IPS-11a (cell line): ENCODE measurements around the gene PRELP.

Experiments
- H3K4me3 ChIP-seq: one replicate; pipeline ENCODE4 v1.5.1; 2013; ENCODE audit warnings: low read depth, low read length, control low read depth

PRELP gene

GRCh38 chr1:203521812-203522211 is 46.2 kb downstream of the PRELP start:
- no peak overlapping the region for H3K4me3 ChIP-seq

DNA sequence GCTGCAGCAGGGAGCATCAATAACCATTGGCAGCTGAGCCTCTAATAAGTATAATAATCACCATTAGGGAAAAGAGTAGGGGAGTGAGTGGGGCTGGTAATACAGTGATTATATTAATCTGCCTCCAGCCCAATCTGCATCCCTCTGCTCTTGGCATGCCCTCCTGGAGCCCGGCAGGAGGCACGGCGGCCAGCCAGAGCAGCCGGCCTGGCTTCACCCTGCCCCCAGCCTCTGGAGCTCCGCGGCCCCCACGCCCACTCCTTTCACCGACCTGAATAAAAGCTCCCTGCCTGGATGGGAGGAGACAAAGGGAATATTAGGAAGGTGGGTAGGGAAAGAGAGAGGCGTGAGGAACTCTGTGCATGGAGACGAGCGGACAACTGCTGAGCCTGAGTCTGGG is 46.6 kb downstream of the PRELP start:
- H3K4me3 ChIP-seq: no peak overlapping the region

- H3K4me3 ChIP-seq: no peak overlapping the region
These were observed 48.1 kb downstream of the PRELP start for GRCh38 chr1:203523667-203524066.

- H3K4me3 ChIP-seq: no peak overlapping the region
These were observed 48.5 kb downstream of the PRELP start for GRCh38 chr1:203524152-203524551.

DNA sequence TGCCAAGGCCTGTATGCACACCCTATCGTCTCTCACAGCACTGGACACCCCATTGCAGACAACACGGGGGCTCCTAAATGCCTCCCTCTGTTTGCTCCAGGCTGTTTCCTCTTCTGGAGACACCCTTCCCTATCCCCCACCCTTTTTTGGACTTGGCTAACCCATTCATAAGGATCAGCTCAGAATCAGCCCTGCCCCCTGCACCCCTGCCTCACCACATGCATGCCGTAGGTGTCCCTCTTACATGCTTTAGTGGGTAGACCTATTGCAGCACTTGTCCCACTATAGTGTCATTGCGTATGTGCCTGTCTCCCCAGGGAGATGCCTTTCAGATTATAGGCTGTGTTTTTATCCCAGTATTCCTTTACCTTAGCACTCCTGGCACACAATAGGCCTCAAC is 49.2 kb downstream of the PRELP start:
- no peak overlapping the region for H3K4me3 ChIP-seq

DNA sequence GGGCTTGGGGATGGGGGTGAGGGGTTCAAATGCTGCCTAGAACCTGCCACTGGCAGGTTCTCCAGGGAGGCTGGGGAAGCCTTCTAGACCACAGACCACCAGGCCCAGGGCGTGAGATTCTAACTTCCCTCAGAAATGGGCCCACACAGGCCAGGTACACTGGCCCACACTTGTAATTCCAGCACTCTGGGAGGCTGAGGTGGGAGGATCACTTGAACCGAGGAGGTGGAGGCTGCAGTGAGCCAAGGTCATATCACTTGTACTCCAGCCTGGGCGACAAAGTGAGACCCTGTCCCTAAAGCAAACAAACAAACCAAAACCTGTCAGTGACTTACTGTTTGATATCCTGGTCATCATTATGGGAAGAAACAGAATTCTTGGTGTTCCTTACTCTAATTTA is 50.1 kb downstream of the PRELP start:
- H3K4me3 ChIP-seq: no peak overlapping the region

GRCh38 chr1:203526130-203526529 is 50.5 kb downstream of the PRELP start:
- H3K4me3 ChIP-seq: no peak overlapping the region

GRCh38 chr1:203526572-203526971 is 51.0 kb downstream of the PRELP start:
- H3K4me3 ChIP-seq: no peak overlapping the region

- no peak overlapping the region for H3K4me3 ChIP-seq
These were observed 51.4 kb downstream of the PRELP start for GRCh38 chr1:203527013-203527412.

DNA sequence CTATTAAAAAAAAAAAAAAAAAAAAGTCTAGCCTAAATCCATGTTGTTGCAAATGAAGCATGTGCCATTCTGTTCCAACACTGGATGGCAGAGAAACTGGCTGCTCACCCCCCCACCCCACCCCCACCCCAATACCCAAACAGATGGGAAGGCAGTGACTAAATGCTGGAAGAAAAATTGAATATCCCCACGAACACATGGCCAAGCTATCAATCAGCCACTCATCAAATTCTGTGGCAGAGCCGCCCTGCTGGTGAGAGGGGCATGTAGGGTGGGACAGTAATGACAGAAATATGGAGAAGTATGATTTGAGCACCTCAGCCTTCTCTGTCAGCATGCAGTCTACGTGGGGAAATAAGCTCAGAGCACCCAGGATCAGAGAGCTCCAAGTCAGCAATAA is 52.5 kb downstream of the PRELP start:
- H3K4me3 ChIP-seq: no peak overlapping the region

DNA sequence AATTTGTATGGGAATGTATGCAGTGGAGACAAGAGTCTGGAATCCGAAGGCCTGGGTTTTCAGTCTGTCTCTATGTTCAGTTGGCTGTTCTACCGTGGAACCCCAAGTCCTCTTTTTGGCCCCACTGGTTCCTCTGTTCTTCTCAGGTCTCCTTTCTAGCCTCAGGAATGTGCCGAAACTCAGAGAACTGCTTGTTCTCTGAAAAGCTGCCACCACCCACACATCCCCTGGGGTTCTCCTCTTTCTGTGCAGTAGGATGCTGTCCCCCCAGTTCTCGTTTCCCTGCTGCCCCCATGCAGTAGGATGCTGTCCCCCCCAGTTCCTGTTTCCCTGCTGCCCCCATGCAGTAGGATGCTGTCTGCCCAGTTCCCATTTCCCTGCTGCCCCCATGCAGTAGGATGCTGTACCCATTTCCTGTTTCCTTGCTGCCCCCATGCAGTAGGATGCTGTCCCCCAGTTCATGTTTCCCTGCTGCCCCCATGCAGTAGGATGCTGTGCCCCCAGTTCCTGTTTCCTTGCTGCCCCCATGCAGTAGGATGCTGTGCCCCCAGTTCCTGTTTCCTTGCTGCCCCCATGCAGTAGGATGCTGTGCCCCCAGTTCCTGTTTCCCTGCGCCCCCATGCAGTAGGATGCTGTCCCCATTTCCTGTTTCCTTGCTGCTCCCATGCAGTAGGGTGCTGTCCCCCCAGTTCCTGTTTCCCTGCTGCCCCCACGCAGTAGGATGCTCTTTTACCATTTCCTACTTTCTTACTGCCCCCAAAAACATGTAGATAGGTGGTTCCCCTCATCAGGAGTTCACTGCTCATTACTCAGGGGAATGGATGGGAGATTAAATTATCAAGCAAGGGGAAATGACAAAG is 53.6 kb downstream of the PRELP start:
- no peak overlapping the region for H3K4me3 ChIP-seq

GRCh38 chr1:203531063-203531462 is 55.5 kb downstream of the PRELP start:
- no peak overlapping the region for H3K4me3 ChIP-seq

- no peak overlapping the region for H3K4me3 ChIP-seq
These were observed 58.4 kb downstream of the PRELP start for GRCh38 chr1:203534012-203534411.

DNA sequence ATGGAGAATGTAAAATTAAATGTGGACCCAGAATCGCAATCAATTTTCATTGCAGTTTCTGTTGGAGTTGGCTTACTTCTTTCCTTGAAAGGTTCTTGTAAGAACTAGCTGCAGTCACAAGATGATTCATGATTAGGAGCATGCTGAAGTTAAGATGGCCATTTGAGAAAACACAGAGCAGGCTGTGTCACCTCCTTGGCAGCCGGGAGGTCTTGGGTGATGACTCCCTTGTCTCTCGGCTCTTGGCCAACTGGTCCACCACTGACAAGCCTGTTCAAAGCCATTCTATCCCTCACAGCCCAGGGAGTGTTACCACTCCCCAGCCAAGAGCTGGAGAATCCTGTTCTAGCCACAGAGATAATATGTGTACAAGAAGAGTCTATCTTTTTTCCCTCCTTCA is 58.9 kb downstream of the PRELP start:
- H3K4me3 ChIP-seq: no peak overlapping the region

DNA sequence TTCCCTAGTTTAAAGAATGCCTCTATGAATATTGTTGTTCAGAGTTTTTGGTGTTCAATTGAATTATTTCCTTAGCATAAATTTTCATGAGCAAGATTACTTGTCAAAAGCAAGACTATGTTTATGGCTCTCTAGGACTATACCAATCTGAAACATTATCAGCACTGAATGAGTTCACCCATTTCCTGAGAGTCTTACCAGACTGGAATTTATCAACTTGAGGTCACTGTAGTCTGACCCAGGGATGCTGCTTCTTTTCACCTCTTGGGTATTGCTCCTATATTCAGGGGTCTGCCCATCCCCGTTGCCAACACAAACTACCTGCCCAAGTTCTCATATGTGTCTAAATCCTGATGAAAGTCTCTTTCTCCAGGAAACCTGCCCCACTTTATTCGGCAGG is 61.0 kb downstream of the PRELP start:
- no peak overlapping the region for H3K4me3 ChIP-seq

DNA sequence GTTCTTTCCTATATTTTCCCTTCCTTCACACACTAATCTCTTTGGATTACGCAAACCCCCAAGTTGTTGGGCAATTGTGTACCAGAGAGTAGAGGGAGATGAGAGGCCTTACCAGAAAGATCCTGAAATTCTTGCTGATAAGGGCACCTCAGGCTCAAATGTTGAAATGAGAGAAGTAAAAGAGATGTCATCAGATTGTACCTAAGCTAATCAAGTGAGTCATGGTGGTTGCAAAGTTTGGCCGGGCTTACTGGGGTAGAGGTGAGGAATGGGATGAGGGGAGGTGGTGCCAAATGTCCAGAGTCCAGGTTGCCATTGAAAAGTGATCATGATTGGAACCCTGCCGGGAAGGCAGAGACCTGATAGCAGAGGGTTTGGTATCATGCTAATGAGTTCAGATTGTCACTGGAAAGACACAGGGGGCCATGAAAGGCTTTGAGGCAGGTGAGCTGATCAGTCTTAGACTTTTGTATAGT is 61.4 kb downstream of the PRELP start:
- no peak overlapping the region for H3K4me3 ChIP-seq

DNA sequence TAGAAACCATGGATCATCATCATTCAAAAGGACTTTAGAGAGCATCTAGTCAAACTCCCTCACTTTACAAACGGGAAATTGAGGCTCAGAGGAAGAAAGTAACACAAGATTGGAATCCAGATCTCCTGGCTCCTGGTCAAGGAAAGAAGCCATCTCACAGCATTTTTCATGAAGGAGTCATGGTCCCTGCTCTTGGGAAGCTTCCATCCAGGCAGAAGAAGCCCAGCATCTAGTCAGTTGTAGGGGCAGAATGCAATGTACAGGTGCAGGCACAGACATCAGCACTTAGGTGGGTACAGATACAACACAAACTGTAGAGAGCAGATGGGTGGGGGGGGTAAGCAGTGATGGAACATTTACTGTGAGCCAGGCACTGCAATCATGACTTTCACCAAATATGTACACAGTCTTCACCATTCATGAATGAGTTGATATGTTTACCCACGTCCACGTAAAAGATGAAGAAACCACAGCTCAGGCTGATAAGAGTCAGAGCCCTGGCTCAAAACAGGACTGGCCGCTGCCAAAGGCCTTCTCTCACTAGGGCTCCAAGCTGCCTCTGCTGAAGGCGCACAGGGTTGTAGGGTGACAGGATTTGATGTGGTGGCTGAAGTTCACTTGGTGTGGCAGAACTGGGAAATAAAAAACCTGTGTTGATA is 62.3 kb downstream of the PRELP start:
- H3K4me3 ChIP-seq: no peak overlapping the region

DNA sequence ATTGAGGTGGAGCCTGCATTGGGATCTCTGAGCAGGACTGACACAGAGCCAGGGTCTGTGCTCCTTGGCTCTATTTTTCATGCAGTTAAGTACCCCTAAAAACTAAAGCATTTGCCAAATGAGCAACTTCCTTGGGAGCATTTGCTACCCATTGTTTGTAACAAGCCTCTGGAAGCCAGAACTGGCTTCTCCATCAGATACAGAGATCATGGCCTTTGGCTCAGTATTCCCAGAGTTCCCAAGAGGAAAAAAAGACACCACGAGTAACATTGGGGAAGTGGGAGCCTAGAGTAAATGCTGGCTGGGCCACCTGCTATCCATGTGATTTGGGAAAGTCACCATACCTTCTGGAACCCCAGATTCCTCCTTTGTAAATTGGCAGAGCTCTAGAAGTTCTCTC is 63.1 kb downstream of the PRELP start:
- H3K4me3 ChIP-seq: no peak overlapping the region

GRCh38 chr1:203539831-203540546 is 64.4 kb downstream of the PRELP start:
- no peak overlapping the region for H3K4me3 ChIP-seq
